ENCODE results near the gene RAPGEF1. TPM values are rescaled to one million over a fixed set of nuclear protein-coding genes. Genes with fewer than 3 reads are reported as not detected.

Gene RAPGEF1
- total and polyA plus RNA-seq, 2 of the 13 experiments (the other 11 are each of a cell fraction or from before 2014, with no cell fraction given) = 21.2 to 38.9 TPM

DNA sequence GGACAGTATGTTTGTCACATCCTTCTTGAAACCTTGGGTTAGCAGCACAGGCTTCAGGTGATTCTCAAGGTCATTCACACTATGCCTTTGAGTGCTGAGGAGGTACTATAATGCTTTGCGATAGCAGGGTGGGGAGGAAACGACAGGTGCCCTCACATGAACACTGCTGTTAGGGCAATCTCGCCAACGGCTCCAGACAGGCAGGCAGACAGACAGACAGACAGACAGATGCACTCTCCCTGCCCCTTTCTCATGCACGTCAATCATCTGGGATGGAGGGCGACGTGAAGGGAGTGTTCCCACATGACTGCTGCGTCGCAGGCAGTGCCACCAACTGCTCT is 82.9 kb downstream of the RAPGEF1 start:
- H3K79me2 ChIP-seq (ENCODE audit: insufficient read depth, low read length) = peaks cover 42% of the 10 kb centered on the region
- no peaks in the 10 kb centered on the region for H3K27me3 ChIP-seq (ENCODE audit: control insufficient read depth in 1 of 2, insufficient read depth in 2 of 2, low read length in 2 of 2)
- DNase-seq (ENCODE audit: low spot score) (no peak), FAIRE-seq (no peak), ATAC-seq (no peak)
- POLR2A ChIA-PET = interaction anchor here (0.6 kb wide), 1 partner anchor 82 kb away, joined by 3 read pairs; no protein-coding TSS in a partner anchor
- no peak overlapping the region for H3K9ac ChIP-seq (ENCODE audit: insufficient read depth, low read depth, low read length)
- no peaks in the 10 kb centered on the region; a peak in 1 of 5 replicates for H3K36me3 ChIP-seq (replicated peaks in 1 of 2; ENCODE audit: control insufficient read depth in 1 of 2, insufficient read depth in 2 of 2, low read length in 2 of 2)
- no peaks in the 10 kb centered on the region for H4K20me1 ChIP-seq (ENCODE audit: insufficient read depth, low read length)
- no peaks in the 10 kb centered on the region for H3K9me3 ChIP-seq (ENCODE audit: low read length)
- no peak overlapping the region for H2AFZ ChIP-seq (ENCODE audit: low read length)
- CTCF ChIA-PET (ENCODE audit: low intra/inter-chr PET ratio, low total read pairs) = interaction anchor here (3.0 kb wide), 1 partner anchor 83 kb away, joined by 8 read pairs; the partner anchor contains the start of gene RAPGEF1
- 98% methylated on average over 4 of the region's 9 CpGs for WGBS (ENCODE audit: low lambda C conversion rate)
- TF ChIP-seq, protein P1, sequence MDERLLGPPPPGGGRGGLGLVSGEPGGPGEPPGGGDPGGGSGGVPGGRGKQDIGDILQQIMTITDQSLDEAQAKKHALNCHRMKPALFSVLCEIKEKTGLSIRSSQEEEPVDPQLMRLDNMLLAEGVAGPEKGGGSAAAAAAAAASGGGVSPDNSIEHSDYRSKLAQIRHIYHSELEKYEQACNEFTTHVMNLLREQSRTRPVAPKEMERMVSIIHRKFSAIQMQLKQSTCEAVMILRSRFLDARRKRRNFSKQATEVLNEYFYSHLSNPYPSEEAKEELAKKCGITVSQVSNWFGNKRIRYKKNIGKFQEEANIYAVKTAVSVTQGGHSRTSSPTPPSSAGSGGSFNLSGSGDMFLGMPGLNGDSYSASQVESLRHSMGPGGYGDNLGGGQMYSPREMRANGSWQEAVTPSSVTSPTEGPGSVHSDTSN (CRISPR knock-in tag; IDR thresholded peaks at IDR 0.05) = no peak
- TF ChIP-seq SOX13 (IDR thresholded peaks at IDR 0.05) (no peak), SOX13 (CRISPR knock-in tag; conservative IDR thresholded peaks at IDR 0.05 in 1 of 2, IDR thresholded peaks at IDR 0.05 in 1 of 2) (no peak), KDM5A (IDR thresholded peaks at IDR 0.05; ENCODE audit: borderline replicate concordance, low read length) (no peak), KLF11 (CRISPR knock-in tag; IDR thresholded peaks at IDR 0.05) (no peak), ZNF33B (CRISPR knock-in tag; IDR thresholded peaks at IDR 0.05) (no peak), ATF3 (CRISPR knock-in tag; IDR thresholded peaks at IDR 0.05) (no peak), RFX1 (IDR thresholded peaks at IDR 0.05) (no peak)
- no TSS peak for BruUV-seq (replicated peaks)
- H3K4me1 ChIP-seq (ENCODE audit: insufficient read depth, low read length) = peaks cover 46% of the 10 kb centered on the region
- no peak overlapping the region for H3K27ac ChIP-seq (ENCODE audit: extremely low read length, insufficient read depth, low read length)
- in situ Hi-C loops (cut with HindIII; ENCODE audit: extremely low pct_ligation_motif_present, low pct_unique_long_range_greater_than_20kb) (loop anchor here (10.0 kb wide), 1 partner anchor 78 kb away; no protein-coding TSS in a partner anchor), intact Hi-C loops (cut with micrococcal nuclease; ENCODE audit: unreplicated experiment) (loop anchor here (5.0 kb wide), 1 partner anchor 50 kb away; no protein-coding TSS in a partner anchor)
- H3K4me2 ChIP-seq (ENCODE audit: low read depth, low read length) = no peak overlapping the region
- H3K4me3 ChIP-seq (replicated peaks in 1 of 3; ENCODE audit: insufficient read depth in 1 of 3, low read depth in 2 of 3, low read length in 3 of 3) = no peak overlapping the region
